IMR-90 (cell line): ENCODE measurements around the gene USP35. TPM values are rescaled to one million over a fixed set of nuclear protein-coding genes. Genes with fewer than 3 reads are reported as not detected.
"Not testable (repeated sequence)": the region's sequence is repeated elsewhere in the genome, so short reads cannot be mapped to it uniquely, and the experiment has no call there.

ENCODE experiments used
- ATAC-seq: fragments of 200-7000 bp; cut with Tn5 transposase; 2 replicates; pipeline ENCODE4 v1.9.1; 2020; ENCODE audit warnings: low read depth, mild to moderate bottlenecking, moderate library complexity
- BruUV-seq: library from RNA; stranded (reverse); fragments of 400-500 nt; replicated peaks from 2 replicates; lab custom pipeline; 2021; lab: Mats Ljungman, UMichigan
- CTCF ChIA-PET: fragments of 300-600 bp; formaldehyde crosslinking; extraction: SDS; loops from one replicate; lab custom pipeline; 2021; ENCODE audit warnings: antibody characterized with exemption; lab: Yijun Ruan, JAX
- POLR2A ChIA-PET: fragments of 300-600 bp; sonication (Branson Sonifier 250); formaldehyde crosslinking; loops from one replicate; lab custom pipeline; 2022; ENCODE audit warnings: antibody characterized with exemption; ENCODE audit not compliant: unreplicated experiment; lab: Charles Lee
- DNase-seq: peaks from one replicate; pipeline ENCODE4 v3.0.0; 2013
- H2AFZ ChIP-seq: replicated peaks from 2 replicates; pipeline ENCODE3; 2013; ENCODE audit warnings: low read length, mild to moderate bottlenecking; ENCODE audit not compliant: poor library complexity
- H2AK5ac ChIP-seq: 2 replicates; pipeline ENCODE4 v1.6.1; 2013; ENCODE audit warnings: low read depth, low read length, inconsistent platforms
- H2AK9ac ChIP-seq: replicated peaks from 2 replicates; pipeline ENCODE3; 2013; ENCODE audit warnings: mild to moderate bottlenecking, low read depth, low read length, moderate library complexity; ENCODE audit not compliant: poor library complexity
- H2BK120ac ChIP-seq: 2 replicates; pipeline ENCODE4 v1.6.1; 2013; ENCODE audit warnings: low read depth, low read length, inconsistent platforms
- H2BK15ac ChIP-seq: 3 replicates; pipeline ENCODE4 v1.6.1; 2013; ENCODE audit warnings: low read depth, low read length, inconsistent platforms
- H2BK20ac ChIP-seq: 2 replicates; pipeline ENCODE4 v1.6.1; 2013; ENCODE audit warnings: low read depth, mild to moderate bottlenecking, inconsistent platforms, low read length, moderate library complexity
- H2BK5ac ChIP-seq: 2 replicates; pipeline ENCODE4 v1.6.1; 2013; ENCODE audit warnings: mild to moderate bottlenecking, low read depth, low read length, inconsistent platforms; ENCODE audit not compliant: poor library complexity, severe bottlenecking
- H3K14ac ChIP-seq: replicated peaks from 2 replicates; pipeline ENCODE4 v1.6.1; 2013; ENCODE audit warnings: low read depth, low read length, inconsistent platforms
- H3K18ac ChIP-seq: 2 replicates; pipeline ENCODE4 v1.6.1; 2013; ENCODE audit warnings: low read depth, low read length, control low read depth
- H3K23ac ChIP-seq: 2 replicates; pipeline ENCODE4 v1.6.1; 2013; ENCODE audit warnings: low read depth, low read length, inconsistent platforms
- H3K27ac ChIP-seq: 2 replicates; pipeline ENCODE4 v1.5.1; 2013; ENCODE audit warnings: mild to moderate bottlenecking, control low read depth, low read length; ENCODE audit not compliant: insufficient read depth
- H3K27me3 ChIP-seq: 2 replicates; pipeline ENCODE4 v1.6.1; 2013; ENCODE audit warnings: low read length; ENCODE audit not compliant: control insufficient read depth, insufficient read depth
- H3K36me3 ChIP-seq: 2 replicates; pipeline ENCODE4 v1.6.1; 2013; ENCODE audit warnings: low read length, mixed read lengths; ENCODE audit not compliant: control insufficient read depth, insufficient read depth
- H3K4ac ChIP-seq: 2 replicates; pipeline ENCODE4 v1.6.1; 2013; ENCODE audit warnings: low read depth, low read length, inconsistent platforms
- H3K4me1 ChIP-seq: 2 replicates; pipeline ENCODE4 v1.6.1; 2013; ENCODE audit warnings: low read length, mixed read lengths; ENCODE audit not compliant: control insufficient read depth, insufficient read depth
- H3K4me2 ChIP-seq: 2 replicates; pipeline ENCODE4 v1.6.1; 2013; ENCODE audit warnings: low read depth, mild to moderate bottlenecking, control low read depth, low read length, moderate library complexity
- H3K4me3 ChIP-seq: 2 replicates; pipeline ENCODE4 v1.5.1; 2013; ENCODE audit warnings: low read depth, mild to moderate bottlenecking, control low read depth, low read length, moderate library complexity; ENCODE audit not compliant: insufficient read depth
- H3K56ac ChIP-seq: 2 replicates; pipeline ENCODE4 v1.6.1; 2013; ENCODE audit warnings: low read length, inconsistent platforms; ENCODE audit not compliant: insufficient read depth; ENCODE audit errors: extremely low read depth
- H3K79me1 ChIP-seq, 2 experiments: 2 replicates each; pipeline ENCODE4 v1.6.1; 2013; ENCODE audit warnings: low read length in 2 of 2, inconsistent platforms in 1 of 2, low read depth in 1 of 2
- H3K9ac ChIP-seq: 2 replicates; pipeline ENCODE4 v1.6.1; 2013; ENCODE audit warnings: low read depth, low read length, control low read depth
- H3K9me1 ChIP-seq: 2 replicates; pipeline ENCODE4 v1.6.1; 2013; ENCODE audit warnings: low read length, inconsistent platforms; ENCODE audit not compliant: insufficient read depth
- H3K9me3 ChIP-seq: 2 replicates; pipeline ENCODE4 v1.6.1; 2013; ENCODE audit warnings: low read length; ENCODE audit not compliant: control insufficient read depth, insufficient read depth
- H4K20me1 ChIP-seq: 2 replicates; pipeline ENCODE4 v1.6.1; 2013; ENCODE audit warnings: low read length, inconsistent platforms; ENCODE audit not compliant: insufficient read depth
- H4K5ac ChIP-seq: 2 replicates; pipeline ENCODE4 v1.6.1; 2013; ENCODE audit warnings: mild to moderate bottlenecking, low read depth, low read length, control low read depth
- H4K8ac ChIP-seq, 2 experiments: 2 replicates each; pipeline ENCODE4 v1.6.1; 2013; ENCODE audit warnings: low read depth in 2 of 2, low read length in 2 of 2, control low read depth in 1 of 2, inconsistent platforms in 1 of 2
- H4K91ac ChIP-seq: 2 replicates; pipeline ENCODE4 v1.6.1; 2013; ENCODE audit warnings: low read depth, low read length, inconsistent platforms; ENCODE audit not compliant: insufficient read depth
- WGBS, 2 experiments: methylation state at CpG; one replicate each; pipeline versions ENCODE4 v1.1.5 to v1.1.7; 2013; ENCODE audit warnings: missing lambda C conversion rate in 2 of 2; ENCODE audit not compliant: insufficient read length in 1 of 2; ENCODE audit errors: extremely low coverage in 2 of 2; 5-methylcytosine and 5-hydroxymethylcytosine counted together
- dilution Hi-C: fragments of 300-500 bp; cut with HindIII; formaldehyde crosslinking; loops from one replicate; pipeline ENCODE4 v1.14.3; 2018; ENCODE audit warnings: low sequenced_read_pairs; ENCODE audit not compliant: unreplicated experiment
- in situ Hi-C: fragments of 300-500 bp; cut with MboI; formaldehyde crosslinking; loops from 3 replicates; pipeline ENCODE4 v1.14.3; 2019; ENCODE audit warnings: low sequenced_read_pairs, inconsistent platforms, mixed read lengths
- intact Hi-C: fragments of 100-400 bp; cut with micrococcal nuclease; formaldehyde crosslinking; loops from 2 replicates; pipeline ENCODE4 v1.10.0; 2022
- polyA plus RNA-seq, 3 experiments: library from polyadenylated mRNA; depleted of rRNA; stranded (reverse); fragments of >200 nt; gene quantifications; 2 replicates each; pipeline ENCODE4 v1.2.3, GENCODE V29; 2012; ENCODE audit warnings: low replicate concordance in 1 of 3
- total RNA-seq: library from RNA; depleted of rRNA; stranded (reverse); fragments of >200 nt; gene quantifications from 2 replicates; pipeline ENCODE4 v1.2.3, GENCODE V29; 2012

USP35 gene
- total and polyA plus RNA-seq, 2 of the 4 experiments (the other 2 are of a cell fraction): 2.7 to 11.3 TPM

DNA sequence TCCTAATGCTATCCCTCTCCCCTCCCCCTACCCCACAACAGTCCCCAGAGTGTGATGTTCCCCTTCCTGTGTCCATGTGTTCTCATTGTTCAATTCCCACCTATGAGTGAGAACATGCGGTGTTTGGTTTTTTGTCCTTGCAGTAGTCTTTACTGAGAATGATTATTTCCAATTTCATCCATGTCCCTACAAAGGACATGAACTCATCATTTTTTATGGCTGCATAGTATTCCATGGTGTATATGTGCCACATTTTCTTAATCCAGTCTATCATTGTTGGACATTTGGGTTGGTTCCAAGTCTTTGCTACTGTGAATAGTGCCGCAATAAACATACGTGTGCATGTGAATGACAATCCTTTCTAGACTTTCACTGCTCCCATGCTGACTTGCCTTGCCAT, 12.9 kb upstream of the USP35 start:
- no CpG with 5 or more reads among the region's 3 CpGs for WGBS, 2 experiments

More for the DNA sequence above, 12.9 kb upstream of the USP35 start:
- H2BK120ac ChIP-seq, H2BK20ac ChIP-seq, H3K27me3 ChIP-seq, CTCF ChIA-PET, BruUV-seq, H4K20me1 ChIP-seq, H2AK9ac ChIP-seq, H3K4me3 ChIP-seq, H4K5ac ChIP-seq, H2AK5ac ChIP-seq, H4K8ac ChIP-seq, in situ Hi-C loops, H3K18ac ChIP-seq, ATAC-seq, H3K9ac ChIP-seq, H3K27ac ChIP-seq, H3K14ac ChIP-seq, H3K4ac ChIP-seq, H3K9me3 ChIP-seq, H3K4me1 ChIP-seq, dilution Hi-C loops, intact Hi-C loops, H3K4me2 ChIP-seq, POLR2A ChIA-PET, H2AFZ ChIP-seq, H2BK5ac ChIP-seq, H3K23ac ChIP-seq, DNase-seq, H3K56ac ChIP-seq, H4K91ac ChIP-seq, H2BK15ac ChIP-seq: not testable (repeated sequence)
- peaks cover 12% of the 10 kb centered on the region for H3K9me1 ChIP-seq
- H3K36me3 ChIP-seq: peaks cover 30% of the 10 kb centered on the region
- peaks cover 5 to 56% of the 10 kb centered on the region in 2 experiments; a peak in 3 of 4 replicates for H3K79me1 ChIP-seq
